GM10248 (cell line): ENCODE measurements around the gene FBRSL1.

Experiments
- CTCF ChIA-PET: fragments of 300-600 bp; sonication (Branson Sonifier 250); formaldehyde crosslinking; extraction: SDS; loops from one replicate; lab custom pipeline; 2021; ENCODE audit warnings: antibody characterized with exemption; lab: Yijun Ruan, JAX
- POLR2A ChIA-PET: fragments of 350-650 bp; sonication (Branson Sonifier 250); formaldehyde crosslinking; extraction: SDS; loops from one replicate; lab custom pipeline; 2020; ENCODE audit warnings: antibody characterized with exemption; lab: Yijun Ruan, JAX
- DNase-seq: peaks from one replicate; pipeline ENCODE4 v3.0.0; 2012; ENCODE audit errors: extremely low spot score
- TF ChIP-seq, protein P1 (sequence below): IDR thresholded peaks from 2 replicates; pipeline ENCODE4 v1.5.1; 2012; ENCODE audit warnings: mild to moderate bottlenecking, low read depth; ENCODE audit errors: extremely low read depth, missing control alignments, control extremely low read depth

The FBRSL1 gene

DNA sequence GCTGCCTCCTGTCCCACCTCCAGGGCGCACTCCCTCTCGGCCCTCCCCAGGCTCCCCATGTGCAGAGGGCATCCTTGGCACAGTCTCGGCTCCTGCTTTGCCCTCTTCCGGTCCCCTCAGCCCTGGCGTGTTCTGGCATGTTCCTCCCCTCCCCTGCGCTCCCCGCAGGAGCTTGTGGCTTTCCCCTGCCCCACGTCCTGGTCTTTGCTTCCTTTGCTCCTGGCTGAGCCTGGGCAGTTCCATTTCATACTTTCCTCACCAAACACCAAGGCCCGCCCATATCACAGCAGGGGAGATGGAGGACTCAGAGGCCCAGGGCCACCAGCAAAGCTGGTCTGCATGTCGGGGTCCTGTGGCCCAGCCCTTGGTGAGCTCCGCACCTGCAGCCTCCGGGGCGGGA, 56.0 kb downstream of the FBRSL1 start:
- DNase-seq, result no peak
- ChIA-PET CTCF (interaction anchor here (1.9 kb wide), 1 partner anchor 23 kb away, joined by 4 read pairs; no protein-coding TSS in a partner anchor), POLR2A (no interaction called here)
- TF ChIP-seq, protein P1, sequence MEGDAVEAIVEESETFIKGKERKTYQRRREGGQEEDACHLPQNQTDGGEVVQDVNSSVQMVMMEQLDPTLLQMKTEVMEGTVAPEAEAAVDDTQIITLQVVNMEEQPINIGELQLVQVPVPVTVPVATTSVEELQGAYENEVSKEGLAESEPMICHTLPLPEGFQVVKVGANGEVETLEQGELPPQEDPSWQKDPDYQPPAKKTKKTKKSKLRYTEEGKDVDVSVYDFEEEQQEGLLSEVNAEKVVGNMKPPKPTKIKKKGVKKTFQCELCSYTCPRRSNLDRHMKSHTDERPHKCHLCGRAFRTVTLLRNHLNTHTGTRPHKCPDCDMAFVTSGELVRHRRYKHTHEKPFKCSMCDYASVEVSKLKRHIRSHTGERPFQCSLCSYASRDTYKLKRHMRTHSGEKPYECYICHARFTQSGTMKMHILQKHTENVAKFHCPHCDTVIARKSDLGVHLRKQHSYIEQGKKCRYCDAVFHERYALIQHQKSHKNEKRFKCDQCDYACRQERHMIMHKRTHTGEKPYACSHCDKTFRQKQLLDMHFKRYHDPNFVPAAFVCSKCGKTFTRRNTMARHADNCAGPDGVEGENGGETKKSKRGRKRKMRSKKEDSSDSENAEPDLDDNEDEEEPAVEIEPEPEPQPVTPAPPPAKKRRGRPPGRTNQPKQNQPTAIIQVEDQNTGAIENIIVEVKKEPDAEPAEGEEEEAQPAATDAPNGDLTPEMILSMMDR, result no peak

DNA sequence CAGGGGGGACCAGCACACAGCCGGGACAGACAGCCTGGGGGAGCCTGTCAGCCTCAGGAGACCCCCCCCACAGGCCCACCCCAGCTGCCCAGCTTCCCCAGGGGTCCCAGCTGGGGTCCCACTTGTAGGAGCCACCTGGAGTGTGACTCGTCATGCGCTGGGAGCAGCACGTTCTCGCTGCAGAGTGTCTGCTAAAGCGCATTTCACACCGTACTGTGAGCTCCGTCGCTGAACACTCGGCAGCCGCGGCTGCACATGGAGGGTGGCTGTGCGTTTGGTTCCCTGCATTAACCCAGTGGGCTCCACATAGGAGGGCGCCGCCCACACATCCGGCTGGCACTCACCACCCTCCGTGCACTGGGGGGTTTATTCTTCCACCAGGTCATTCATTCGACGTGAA, 56.7 kb downstream of the FBRSL1 start:
- no peak for DNase-seq
- ChIA-PET CTCF (interaction anchor here (1.9 kb wide), 1 partner anchor 23 kb away, joined by 4 read pairs; no protein-coding TSS in a partner anchor), POLR2A (no interaction called here)
- TF ChIP-seq, protein P1, result no peak

DNA sequence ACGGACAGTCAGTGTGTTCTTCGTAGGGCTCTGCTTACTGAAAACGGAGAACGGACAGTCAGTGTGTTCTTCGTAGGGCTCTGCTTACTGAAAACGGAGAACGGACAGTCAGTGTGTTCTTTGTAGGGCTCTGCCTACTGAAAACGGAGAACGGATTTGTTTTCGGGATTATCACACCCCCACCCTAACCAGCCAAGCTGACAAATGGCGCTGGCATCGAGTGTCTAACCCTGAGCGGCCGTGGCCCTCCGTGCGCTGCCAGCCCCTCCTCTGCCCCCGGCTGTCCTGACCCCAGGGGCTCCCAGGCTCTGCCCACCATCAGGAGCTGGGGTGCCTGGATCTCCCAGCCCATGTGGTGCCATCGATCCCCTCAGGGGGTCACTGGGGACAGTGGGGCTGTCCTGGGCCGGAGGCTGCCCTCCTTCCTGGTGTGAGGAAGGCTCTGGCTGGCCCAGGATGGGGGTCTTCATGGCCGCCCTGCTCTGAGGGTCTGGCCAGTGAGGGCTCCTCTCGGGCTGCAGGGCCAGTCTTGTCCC, 57.3 kb downstream of the FBRSL1 start:
- ChIA-PET CTCF (interaction anchor here (1.4 to 1.9 kb wide), 2 partner anchors 14 to 24 kb away, joined by 3 to 4 read pairs; no protein-coding TSS in a partner anchor), POLR2A (no interaction called here)
- no peak for DNase-seq
- TF ChIP-seq, protein P1, result no peak

DNA sequence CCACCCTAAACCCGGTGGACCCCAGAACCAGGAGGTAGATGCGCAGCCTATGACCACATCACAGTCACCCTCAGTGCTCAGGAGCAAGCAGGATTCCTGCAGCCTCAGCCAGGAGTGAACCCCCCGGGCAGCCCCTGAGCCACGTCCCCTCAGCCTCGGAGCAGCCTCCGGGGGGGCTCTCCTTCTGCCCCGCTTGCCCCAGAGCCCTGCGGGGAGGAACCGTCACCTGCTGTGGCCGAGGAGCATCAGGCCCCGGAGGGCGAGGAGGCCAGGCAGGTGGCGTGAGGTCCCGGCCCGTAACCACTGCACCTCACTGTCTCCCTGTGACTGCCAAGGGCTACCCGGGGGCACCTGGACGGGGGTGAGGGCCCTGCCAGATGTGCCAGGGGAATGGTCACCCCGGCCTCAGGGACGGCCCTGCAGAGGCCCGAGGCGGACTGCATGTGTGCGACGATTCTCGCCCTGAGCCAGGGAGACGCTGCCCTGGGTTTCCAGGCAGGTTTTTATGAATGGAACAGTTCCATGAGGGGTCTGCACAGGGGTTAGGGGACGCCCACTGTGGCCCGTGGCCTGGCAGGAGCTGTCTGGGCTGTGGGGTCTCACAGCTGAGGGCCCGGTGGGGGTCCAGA, 58.6 kb downstream of the FBRSL1 start:
- POLR2A ChIA-PET, result no interaction called here
- CTCF ChIA-PET, result interaction anchor here (1.4 kb wide), 1 partner anchor 13 kb away, joined by 3 read pairs; no protein-coding TSS in a partner anchor
- TF ChIP-seq, protein P1, result no peak
- no peak for DNase-seq

DNA sequence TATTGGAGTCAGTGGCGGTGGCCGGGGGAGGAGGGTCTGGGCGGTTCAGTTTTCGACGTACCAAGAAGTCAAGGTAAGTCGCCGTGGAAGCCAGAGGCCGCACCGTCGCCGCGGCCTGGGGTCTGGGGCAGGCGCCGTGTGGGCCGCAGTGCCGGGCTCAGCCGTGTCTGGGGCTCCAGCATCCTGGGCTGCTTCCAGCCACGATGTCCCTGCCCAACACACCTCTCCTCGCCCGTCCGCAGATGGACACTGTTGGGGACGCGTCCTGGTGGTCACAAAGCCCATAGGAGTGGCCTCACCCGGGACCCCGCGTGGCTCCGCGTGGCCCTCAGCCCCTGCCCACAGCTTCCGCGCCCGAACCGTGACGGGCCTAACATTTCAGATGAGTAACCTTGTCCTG, 59.1 kb downstream of the FBRSL1 start:
- ChIA-PET CTCF (no interaction called here), POLR2A (no interaction called here)
- TF ChIP-seq, protein P1, result no peak
- no peak for DNase-seq

DNA sequence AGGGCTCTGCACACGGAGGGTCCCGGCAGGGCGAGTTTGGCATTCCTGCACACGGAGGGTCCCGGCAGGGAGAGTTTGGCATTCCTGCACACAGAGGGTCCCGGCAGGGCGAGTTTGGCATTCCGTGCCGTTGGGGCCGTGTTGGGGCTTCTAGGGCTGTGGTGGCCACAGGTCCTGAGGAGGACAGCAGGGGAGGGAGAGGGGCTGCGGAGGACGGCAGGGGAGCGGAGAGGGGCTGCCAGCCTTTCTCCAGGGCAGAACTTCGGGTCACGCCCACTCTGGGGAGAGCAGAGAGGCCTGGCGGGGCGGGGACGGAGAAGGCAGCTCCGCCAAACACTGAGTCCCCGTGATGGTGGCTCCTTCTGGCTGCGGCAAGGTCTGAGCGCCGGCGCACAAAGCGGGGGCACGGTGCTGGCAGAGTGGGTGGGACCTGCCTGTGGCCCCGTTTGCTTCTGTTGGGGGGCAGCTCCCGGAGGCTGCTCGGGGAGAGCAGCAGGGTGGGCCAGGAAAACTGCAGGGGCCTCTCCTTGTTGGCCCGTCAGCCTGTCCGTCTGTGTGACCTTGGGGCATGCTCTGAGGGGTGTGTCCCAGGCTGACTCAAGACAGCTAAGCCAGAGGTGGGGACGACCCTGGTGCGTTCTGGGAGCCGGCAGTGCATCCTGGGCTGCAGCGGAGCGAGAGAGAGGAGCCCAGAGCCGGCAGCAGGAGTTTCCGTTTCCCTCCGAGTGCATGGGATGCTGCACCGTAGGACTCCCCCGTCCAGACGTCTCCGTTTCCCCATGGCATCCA, 60.3 kb downstream of the FBRSL1 start:
- DNase-seq, result no peak
- CTCF ChIA-PET, result interaction anchor here (0.7 kb wide), 1 partner anchor 9 kb away, joined by 3 read pairs; no protein-coding TSS in a partner anchor
- TF ChIP-seq, protein P1, result no peak
- POLR2A ChIA-PET, result no interaction called here
